ENCODE results near the gene ITPK1.

- TF ChIP-seq CTCF (conservative IDR thresholded peaks at IDR 0.05; ENCODE audit: low read depth in 2 of 2) = no peak
- no peak for TF ChIP-seq REST (IDR thresholded peaks at IDR 0.05; ENCODE audit: unreplicated experiment)
- TF ChIP-seq EZH2 (IDR thresholded peaks at IDR 0.05; ENCODE audit: low read depth, unreplicated experiment) = no peak
- no peak for TF ChIP-seq POLR2AphosphoS5 (IDR thresholded peaks at IDR 0.05; ENCODE audit: low read depth)
- TF ChIP-seq CREB1 (CRISPR knock-in tag; IDR thresholded peaks at IDR 0.05; ENCODE audit: low read depth) = no peak
- no peak for TF ChIP-seq EZH2phosphoT487 (IDR thresholded peaks at IDR 0.05; ENCODE audit: unreplicated experiment)
- TF ChIP-seq ETS1 (IDR thresholded peaks at IDR 0.05) = no peak
- TF ChIP-seq JUNB (IDR thresholded peaks at IDR 0.05; ENCODE audit: unreplicated experiment) = no peak
- TF ChIP-seq ZNF331 (CRISPR knock-in tag; IDR thresholded peaks at IDR 0.05; ENCODE audit: low read depth) = no peak
- TF ChIP-seq ZNF462 (CRISPR knock-in tag; IDR thresholded peaks at IDR 0.05) = no peak
- no peak for TF ChIP-seq STAT1 (IDR thresholded peaks at IDR 0.05; ENCODE audit: unreplicated experiment)
- TF ChIP-seq ZNF114 (CRISPR knock-in tag; IDR thresholded peaks at IDR 0.05) = no peak
- TF ChIP-seq NANOG (IDR thresholded peaks at IDR 0.05; ENCODE audit: borderline replicate concordance) = no peak
Measured at GRCh38 chr14:92903359-92903758, 212.4 kb downstream of the ITPK1 start.

All from GM23338 (cell line).